NCI-H1105 (cell line): ENCODE measurements around the gene TTN.

Experiments used
- DNase-seq: peaks from one replicate; lab custom pipeline; 2025; lab: John Stamatoyannopoulos, UW

Gene TTN

DNA sequence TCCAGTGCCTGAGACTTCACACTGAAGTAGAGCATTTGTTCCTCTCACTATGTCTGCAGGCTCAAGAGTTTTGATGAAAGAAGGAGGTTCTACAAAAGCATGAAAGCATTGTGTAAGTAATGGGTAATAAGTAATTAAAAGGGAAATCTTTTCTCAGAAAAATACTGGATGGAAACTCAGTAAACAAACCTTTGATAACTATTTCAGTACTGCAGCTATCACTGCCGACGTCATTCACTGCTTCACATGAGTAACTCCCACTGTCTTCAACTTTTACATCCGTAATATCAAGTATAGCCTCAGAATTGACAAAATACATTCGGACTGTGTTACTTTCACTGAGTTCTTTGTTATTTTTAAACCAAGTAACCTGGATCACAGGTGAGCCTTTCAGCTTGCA is 72.7 kb downstream of the TTN start:
- DNase-seq = no peak

DNA sequence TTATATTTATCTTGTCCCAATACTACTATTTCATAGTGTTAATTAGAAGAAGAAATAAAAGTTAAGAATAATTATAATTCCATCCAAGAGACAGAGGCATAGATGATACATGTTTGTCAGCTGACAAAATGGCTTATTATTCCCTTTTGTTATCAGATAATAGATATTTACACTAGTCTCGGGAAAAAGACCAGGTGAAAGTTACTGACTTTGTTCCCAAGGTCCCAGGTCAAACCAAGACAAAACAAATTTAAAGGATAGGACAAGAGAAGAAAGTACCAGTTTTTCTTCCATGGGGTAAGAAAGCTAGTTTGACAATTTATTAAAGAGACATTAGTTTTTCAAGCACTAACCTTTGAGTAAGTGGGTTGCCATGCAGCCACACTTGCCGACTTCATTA is 73.2 kb downstream of the TTN start:
- DNase-seq = no peak

DNA sequence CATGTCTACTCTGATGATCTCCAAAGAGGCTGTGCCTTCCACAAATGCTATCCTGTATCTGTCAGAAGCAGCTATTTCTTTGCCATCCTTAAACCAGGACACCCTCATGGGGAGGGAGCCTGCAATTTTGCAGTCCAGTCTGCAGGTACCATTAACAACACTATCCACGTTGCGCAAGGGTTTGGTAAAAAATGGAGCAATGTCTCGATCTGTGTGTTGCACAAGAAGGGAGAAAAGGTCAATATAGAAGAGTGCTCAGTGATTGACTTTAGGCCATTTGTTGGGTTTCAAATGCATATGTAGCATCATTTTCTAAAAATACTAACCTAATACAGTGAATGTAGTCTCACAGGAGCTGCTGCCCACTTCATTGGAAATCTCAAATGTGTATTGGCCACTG is 74.3 kb downstream of the TTN start:
- DNase-seq = no peak

DNA sequence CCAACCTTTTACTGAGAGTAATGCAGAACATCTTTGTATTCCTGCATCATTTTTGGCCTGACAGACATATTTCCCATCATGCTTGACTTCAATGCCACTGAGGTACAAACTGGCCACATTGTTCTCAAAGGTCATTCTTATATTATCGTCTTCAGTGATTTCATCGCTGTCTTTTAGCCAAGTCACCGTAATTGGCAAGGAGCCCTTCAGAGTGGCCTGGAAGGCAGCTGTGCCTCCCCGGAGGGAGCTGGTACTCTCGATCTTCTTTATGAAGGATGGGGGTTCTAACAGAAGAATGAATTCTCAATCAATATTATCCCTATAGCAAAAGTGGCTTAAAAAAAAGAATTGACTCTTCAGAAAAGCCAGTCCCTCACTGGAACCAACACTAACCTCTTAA is 75.9 kb downstream of the TTN start:
- no peak for DNase-seq

DNA sequence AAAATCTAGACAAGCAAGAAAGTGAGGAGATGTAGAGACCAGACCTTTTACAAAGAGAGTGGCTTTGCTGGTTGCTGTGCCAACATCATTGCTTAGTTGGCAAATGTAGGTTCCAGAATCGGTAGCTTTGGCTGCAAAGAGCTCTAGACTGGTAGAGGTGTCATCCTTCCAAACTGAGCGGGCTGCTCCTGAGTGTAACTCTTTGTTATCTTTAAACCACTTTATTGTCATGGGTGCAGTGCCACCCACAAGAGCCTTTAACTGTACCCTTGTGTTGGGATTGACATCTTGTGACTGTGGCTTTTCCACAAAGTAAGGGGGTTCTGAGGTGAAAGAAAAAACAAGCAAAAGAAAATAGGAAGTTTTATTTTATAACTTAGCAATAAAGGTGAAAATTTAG is 77.2 kb downstream of the TTN start:
- DNase-seq = no peak

DNA sequence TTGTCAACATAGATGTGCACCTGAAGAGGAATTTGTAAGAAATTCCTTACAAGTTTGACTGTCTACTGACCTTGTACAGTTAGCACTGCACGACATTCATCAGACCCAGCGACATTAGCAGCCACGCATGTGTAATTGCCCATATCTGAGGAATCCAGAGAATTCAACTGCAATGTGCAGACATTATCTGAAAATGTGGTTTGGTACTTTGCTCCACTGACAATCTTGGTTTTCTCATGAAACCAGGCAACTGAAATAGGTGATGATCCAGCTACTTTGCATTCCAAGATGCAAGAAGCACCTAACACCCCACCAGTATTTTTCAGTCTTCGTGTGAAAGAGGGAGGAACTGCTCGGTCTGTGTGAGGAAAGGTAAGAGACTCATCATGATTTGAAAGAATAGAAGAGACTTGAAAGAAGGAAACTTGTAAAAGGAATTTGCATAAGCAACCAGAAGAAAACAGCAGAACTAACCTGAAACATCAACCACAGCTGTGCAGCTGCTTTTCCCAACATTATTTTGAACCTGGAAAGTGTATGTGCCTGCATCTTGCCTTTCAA is 83.4 kb downstream of the TTN start:
- DNase-seq = no peak

DNA sequence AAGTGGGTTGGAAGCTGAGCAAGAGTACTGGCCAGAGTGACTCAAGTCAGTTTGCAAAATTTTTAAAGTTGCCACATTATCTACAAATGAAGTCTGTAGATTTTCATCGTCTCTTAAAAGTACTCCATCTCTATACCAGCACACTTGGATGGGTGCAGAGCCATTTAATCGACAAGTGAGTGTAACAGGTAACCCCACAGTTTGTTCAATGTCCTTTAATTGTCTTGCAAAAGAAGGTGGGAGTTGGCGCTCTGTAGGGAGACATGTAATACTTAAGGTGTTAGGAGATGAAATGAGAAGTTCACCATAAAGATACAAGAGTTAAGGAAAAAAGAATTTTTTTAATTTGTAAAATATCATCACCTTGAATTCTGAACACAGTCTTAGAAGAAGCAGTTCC is 84.9 kb downstream of the TTN start:
- DNase-seq = no peak

DNA sequence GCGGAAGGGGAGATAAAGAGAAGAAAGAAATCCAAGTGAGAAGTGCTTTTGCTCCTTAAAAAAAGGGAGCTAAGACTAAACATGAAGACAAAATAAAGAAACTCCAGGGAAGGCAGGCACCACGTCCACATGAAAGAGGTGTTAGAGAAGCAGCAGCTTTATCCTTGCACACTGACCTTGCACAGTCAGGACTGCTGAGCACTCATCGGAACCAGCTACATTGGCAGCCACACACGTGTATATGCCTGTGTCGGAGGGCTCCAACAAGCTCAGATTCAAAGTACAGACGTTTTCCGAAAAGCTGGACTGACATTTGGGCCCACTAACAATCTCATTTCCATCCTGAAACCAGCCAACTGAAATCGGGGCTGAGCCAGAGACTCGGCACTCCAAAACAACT is 88.2 kb downstream of the TTN start:
- DNase-seq = no peak

DNA sequence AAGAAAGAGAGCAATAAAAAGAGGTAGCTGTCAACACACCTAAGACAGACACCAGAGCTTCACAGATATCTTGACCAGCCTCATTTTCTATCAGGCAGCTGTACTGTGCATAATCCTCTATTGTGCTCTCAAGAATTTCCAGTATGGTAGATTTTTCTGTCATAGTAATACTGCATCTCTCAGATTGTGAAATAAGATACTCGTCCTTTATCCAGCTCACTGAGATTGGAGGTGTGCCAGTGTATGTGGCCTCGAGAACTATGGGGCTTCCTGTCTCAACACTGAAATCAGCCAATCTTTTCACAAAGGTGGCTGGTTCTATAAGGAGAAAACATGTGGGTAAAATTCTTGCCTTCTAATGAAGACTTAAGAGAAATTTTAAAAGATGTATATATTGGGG is 88.9 kb downstream of the TTN start:
- no peak for DNase-seq

DNA sequence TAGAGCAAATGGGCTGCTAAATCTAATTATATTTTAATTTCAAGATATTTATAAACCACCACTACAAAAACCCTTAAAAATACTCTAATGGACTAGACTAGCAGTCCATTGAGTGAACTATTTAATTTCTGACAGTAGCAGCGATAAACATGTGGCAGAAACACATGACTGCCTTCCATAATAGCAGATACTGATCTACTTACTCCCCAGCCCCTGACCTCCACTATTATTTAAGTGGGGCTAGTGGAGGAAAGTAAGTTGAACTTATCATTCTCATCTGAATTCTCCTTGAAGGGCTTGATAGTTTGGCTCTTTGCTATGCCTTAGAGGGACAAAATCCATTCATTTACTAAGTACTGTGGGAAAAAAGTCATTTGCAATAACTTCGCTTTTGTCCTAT is 90.8 kb downstream of the TTN start:
- DNase-seq = no peak

DNA sequence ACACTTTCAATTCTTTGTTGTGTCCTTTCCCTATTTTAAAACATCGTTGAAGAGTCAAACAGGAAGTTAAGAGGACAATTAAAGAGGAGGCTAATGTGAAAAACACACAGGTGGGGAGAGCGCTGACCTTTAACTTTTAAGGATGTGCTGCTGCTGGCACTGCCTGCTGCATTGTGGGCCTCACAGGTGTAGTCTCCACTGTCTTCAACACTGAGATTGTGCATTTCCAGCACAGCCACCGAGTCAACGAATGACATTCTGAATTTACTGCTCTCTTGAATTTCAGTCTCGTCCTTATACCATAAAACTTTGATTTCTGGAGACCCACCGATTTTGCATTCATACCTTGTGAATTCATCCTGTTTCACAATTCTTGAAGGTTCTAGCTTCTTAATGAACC is 91.9 kb downstream of the TTN start:
- DNase-seq = no peak

DNA sequence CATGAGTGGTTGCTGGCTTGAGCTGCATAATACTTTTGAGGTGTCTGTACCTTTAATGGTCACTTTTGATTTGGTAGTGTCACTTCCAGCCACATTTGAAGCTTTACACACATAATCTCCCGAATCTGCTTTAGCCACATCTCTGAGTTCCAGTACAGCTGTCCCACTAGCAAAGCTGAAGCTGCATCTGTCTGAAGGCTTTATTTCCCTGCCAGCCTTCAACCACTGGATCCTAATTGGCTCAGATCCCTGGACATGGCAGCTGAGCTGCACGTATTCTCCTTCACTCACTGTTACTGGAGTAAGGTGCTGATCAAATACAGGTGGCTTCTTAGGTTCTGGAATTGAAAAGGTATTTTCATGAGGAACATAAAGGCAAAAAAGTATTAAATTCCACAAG is 99.7 kb downstream of the TTN start:
- DNase-seq = no peak

DNA sequence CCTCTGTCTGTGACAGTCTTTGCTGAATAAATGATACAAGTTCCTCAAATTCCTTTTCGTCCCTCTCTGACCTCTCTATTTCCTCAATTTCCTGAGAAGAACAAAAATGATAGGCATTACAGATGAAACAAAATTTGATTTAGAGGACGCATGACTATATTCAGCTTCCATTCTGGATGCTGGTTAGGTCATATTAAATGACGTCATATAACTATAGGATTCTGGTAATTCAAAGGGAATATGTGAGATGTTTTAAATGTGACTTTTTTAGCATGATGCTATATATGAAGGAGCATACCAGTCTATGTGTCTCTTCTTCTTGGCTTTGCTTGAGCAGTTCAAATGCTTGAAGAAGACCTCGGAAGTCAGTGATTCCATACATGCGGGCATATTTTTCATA is 102.3 kb downstream of the TTN start:
- DNase-seq = no peak

DNA sequence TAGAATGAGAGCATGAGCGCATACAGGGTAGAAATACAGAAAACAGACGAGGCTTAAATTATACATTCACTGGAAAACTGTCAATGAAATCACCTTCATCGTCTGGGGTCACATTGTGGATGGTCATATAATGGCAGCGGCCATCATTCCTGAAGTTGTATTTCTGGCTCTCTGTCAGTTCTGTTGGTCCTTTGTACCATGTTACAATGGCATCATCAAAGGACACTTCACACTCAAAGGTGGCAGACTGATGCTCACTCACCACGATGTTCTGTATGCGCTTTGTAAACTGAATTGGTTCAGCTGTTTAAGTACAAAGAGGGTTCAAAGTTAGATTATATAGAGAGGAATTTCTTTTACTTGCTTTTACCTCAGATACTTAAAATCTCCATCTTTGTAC is 104.9 kb downstream of the TTN start:
- no peak for DNase-seq

DNA sequence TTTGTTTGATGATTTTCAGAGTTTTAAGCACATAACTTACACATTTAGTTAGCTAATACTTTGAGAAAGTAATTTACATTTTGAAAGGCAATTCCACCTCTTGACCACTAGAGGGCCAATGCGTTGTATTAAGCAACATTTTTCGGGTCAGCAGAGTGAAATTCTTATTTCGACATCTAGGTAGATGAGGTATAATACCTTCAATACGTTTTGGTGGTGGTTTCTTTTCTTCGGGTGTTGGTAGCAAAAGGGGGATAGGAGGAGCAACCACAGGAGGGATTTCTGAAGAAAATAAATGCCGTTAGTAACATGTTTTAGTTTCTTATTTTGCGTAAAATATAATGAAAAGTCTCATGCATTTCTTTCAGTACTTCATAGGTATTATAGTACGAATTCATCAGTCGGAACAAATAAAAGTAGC is 106.3 kb downstream of the TTN start:
- DNase-seq = no peak

DNA sequence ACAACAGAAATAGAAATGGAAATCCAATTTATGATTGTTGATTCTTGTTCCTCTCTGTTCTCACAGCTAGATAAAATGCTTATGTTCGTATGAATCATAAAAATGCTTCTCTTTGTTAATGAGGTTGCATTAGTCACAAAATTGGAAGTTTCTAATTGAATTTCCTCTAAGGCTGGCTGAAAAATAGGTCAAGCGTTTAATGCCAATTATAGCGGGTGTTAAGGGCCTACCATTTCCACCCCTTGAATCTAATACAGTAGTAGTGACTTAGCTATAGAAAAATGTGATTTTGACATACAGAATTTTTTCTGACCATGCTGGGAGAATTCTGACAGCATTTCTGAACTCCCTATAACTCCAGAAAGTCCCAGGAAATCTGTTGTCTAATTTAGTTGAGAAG is 107.1 kb downstream of the TTN start:
- DNase-seq = no peak

DNA sequence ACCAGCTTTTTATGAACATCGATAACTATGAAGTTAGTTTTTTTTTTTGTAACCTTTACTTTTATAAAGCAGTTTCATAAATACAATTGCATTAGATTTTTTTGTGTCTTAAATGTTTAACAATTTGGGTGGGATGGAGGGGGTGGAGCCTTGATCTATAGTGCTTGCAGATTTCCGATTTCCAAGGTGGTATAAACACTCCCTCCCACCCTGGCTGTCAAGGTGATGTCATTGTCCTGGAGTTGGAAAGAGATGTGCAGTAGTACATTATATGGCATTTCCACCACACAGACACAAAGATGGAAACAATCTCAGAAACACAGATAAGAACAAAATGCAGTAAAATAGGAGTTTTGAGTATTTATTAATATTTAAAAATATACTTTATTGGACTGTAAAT is 114.4 kb downstream of the TTN start:
- DNase-seq = no peak

DNA sequence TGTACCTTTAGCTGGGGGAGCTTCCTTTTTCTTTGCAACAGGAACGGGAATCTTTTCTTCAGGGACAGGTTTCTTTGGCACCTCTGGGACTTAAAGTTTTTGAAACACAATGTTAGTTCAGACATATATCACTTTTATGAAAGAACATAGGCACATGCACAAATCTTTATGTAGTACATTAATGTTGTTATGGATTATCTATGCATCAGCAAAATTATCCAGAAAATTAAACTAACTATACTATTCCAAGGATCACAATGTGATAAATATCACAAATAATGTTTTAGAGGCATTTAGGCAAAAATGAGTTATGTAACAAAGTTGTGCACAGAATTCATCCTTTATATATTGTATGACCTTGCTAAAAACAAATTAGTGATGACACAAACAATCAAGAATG is 117.4 kb downstream of the TTN start:
- DNase-seq = no peak

DNA sequence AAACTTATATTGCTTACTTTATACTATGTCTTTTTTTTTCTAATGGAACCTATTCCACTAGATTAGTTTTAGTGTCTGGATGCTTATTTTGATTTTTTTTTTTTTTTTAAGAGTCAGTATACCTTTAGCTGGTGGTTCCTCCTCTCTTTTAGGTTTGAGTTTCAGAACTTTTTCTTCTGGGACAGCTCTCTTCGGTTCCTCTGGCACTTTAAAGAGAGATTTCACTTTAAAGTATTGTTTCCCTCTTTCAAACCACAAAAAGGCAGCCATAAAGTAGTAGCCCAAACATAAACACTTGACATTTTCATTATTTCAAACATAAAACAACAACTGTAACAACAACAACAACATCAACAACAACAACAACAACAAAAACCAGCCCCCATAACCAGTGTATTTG is 123.3 kb downstream of the TTN start:
- DNase-seq = no peak

DNA sequence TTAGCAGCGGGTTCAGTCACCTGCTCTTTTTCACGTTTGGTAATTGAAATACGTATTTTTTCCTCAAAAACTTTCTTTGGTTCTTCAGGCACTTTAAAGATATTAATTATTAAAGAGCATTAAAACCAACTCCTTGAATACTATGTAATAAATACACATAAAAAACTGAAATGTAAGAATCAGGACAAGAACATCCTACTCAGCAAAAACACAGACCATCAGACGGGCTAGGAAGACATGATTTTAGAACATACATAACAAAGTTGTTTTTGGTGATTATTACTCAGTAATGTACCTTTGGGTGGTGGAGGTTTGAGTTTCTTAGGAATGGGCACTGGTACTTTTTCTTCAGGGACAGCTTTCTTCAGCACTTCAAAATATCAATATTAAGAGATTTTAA is 126.1 kb downstream of the TTN start:
- DNase-seq = no peak

DNA sequence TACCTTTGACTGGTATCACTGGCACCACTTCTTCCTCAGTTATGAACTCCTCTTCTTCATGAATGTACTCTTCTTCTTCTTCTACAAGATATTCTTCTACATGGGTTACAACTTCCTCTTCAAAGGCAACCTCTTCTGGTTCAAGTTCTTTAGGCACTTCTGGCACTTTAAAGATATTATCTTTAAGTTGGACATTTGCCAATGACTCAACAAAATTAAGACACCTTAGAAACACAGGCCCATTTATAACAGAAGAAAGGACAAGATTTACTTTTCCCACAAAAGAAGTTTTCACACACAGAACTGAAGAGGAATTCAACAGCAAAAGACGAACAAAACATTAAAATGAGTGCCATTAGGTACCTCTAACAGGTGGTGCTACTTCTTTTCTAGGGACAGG is 127.3 kb downstream of the TTN start:
- no peak for DNase-seq

DNA sequence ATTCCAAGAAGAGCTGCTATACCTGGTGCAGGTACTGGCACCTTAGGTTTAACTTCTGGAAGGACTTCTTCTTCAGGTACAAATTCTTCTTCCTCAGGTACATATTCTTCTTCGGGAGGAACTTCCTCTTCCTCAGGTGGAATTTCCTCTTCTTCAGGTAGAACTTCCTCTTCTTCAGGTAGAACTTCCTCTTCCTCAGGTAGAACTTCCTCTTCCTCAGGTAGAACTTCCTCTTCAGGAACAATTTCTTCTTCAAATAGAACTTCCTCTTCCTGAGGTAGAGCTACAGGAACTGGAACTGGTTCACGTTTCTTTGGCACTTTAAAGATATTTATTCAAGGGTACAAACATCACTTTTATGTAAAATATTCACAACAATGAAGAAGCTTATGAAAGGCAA is 129.6 kb downstream of the TTN start:
- no peak for DNase-seq

DNA sequence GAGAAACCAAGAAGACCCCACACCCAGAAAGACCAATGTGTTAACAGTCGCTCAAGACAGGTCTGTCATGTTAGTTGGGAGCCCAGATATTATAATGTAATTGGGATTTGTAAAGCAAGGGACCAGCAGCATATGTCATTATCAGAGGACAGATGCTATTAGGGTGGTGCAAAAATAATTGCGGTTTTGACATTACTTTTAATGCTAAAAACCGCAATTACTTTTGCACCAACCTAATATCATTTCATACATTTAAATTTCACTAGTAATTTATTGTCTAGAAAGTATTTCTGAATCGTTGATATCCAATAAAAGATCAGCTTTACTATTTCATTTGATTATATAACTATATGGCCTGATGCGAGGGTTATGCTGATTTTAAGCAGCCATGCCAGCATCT is 131.2 kb downstream of the TTN start:
- no peak for DNase-seq

DNA sequence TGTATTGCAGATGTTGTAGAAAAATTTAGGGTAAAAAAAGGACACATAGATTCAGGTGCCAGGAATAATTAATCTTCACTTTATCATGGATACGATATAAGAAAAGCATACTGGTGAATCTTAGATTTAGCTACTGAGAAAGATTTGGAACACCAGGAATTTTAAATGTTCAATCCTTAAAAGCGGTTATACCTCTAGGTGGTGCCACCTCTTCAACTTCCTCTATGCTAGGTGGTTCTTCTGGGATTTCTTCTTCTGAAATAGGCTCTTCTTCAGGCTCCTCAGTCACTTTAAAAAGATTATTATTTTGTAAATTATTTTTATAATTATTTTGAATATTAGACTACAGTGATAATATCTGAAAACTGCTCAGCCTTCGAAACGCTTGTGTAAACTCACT is 133.1 kb downstream of the TTN start:
- no peak for DNase-seq

DNA sequence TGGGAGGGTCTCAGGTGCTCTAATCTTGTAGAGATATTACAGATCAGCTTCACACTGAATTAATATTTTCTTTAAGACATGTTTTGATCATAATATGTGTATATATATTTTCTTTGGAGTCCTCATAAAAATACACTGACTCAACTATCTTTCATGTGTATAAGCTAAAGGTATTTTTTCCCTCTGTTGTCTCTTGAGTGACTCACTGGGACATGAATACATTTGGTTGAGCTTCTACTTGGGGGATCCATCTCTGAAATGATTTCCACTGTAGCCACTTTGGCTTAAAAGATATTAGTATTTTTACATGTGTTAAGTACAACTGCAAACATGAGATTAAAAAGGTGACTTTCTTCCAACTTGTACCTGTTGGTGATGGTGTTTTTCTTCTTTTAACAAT is 140.8 kb downstream of the TTN start:
- no peak for DNase-seq
